GM10248 (cell line): ENCODE measurements around the gene KIRREL3.

ENCODE experiments used
- CTCF ChIA-PET: fragments of 300-600 bp; sonication (Branson Sonifier 250); formaldehyde crosslinking; extraction: SDS; loops from one replicate; lab custom pipeline; 2021; ENCODE audit warnings: antibody characterized with exemption; lab: Yijun Ruan, JAX
- POLR2A ChIA-PET: fragments of 350-650 bp; sonication (Branson Sonifier 250); formaldehyde crosslinking; extraction: SDS; loops from one replicate; lab custom pipeline; 2020; ENCODE audit warnings: antibody characterized with exemption; lab: Yijun Ruan, JAX
- DNase-seq: peaks from one replicate; pipeline ENCODE4 v3.0.0; 2012; ENCODE audit errors: extremely low spot score
- TF ChIP-seq, protein P1 (sequence below): IDR thresholded peaks from 2 replicates; pipeline ENCODE4 v1.5.1; 2012; ENCODE audit warnings: mild to moderate bottlenecking, low read depth; ENCODE audit errors: extremely low read depth, missing control alignments, control extremely low read depth

KIRREL3 gene

DNA sequence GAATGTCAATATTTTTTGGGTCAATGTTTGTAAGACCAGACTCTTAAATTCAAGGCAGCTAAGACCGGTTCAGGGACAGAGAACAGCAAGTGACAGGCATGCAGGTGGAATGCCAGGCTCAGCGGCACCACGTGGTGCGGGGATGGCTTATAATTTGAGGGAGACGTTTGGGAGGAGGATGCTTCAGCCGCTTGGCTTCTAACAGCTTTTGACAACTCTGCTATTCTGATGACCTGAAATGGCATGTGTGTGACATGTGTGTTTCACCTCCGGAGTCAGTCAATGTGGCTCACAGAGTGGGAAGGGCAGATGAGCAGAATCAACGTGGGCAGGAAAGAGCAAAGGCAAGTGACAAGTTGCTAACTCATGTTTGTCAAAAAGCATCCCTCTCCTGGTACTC is 228.3 kb downstream of the KIRREL3 start:
- CTCF ChIA-PET: no interaction called here
- DNase-seq: no peak
- POLR2A ChIA-PET: no interaction called here
- TF ChIP-seq, protein P1, sequence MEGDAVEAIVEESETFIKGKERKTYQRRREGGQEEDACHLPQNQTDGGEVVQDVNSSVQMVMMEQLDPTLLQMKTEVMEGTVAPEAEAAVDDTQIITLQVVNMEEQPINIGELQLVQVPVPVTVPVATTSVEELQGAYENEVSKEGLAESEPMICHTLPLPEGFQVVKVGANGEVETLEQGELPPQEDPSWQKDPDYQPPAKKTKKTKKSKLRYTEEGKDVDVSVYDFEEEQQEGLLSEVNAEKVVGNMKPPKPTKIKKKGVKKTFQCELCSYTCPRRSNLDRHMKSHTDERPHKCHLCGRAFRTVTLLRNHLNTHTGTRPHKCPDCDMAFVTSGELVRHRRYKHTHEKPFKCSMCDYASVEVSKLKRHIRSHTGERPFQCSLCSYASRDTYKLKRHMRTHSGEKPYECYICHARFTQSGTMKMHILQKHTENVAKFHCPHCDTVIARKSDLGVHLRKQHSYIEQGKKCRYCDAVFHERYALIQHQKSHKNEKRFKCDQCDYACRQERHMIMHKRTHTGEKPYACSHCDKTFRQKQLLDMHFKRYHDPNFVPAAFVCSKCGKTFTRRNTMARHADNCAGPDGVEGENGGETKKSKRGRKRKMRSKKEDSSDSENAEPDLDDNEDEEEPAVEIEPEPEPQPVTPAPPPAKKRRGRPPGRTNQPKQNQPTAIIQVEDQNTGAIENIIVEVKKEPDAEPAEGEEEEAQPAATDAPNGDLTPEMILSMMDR: no peak

DNA sequence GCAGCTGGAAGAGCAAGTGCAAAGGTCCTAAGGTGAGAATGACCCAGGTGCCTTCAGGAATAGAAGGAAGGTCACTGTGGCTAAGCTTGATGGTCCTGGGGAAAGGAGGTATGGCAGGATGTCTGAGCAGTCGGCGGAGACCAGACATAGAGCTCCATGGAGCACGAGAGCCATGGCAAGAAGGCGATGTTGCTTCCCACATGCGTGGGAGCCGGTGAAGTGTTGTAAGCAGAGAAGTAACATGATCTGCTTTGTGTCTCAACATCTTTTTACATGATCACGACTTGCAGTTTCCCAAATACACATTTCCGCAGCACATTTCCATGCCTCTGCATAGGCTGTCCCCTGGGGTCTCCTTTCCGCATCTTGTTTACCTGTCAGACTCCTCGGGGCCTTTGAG is 231.9 kb downstream of the KIRREL3 start:
- CTCF ChIA-PET: no interaction called here
- POLR2A ChIA-PET: no interaction called here
- DNase-seq: no peak
- TF ChIP-seq, protein P1: no peak

DNA sequence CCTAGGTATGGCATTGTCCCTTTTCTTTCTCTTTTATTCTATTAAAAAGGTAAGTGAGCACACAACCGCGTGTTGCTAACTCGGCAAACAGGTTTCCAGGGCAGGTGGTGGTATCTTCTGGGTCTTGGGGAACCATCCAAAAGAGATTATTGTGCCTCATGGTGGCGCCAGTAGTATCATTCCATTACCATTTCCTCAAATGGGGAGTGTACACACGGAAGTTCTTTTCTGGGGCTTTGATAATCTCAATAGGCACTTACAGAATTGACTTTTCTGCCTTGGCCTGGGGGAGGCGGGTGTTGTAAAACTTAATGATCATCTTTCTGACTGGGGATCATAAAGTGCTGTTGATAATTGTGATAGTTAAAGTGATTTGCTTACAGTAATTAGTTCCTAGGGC is 234.1 kb downstream of the KIRREL3 start:
- TF ChIP-seq, protein P1: no peak
- no peak for DNase-seq
- POLR2A ChIA-PET: no interaction called here

DNA sequence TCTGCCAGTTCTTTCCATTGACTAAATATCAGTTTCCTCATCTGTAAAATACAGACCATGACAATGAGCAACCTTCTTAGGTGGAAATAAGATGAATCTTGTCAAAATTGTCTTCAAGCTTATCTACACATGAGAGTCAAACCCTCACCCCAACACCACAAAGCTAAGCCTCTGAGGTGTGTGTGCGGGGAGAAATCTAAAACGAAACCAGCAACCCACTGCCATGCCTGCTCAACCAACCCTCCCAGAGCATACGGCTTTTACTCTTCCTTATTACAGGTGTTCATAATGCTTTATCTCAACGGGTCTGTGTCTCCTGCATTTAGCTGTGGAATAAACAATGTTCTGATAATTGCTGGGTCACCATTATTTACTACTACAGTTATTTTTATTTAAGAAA is 235.4 kb downstream of the KIRREL3 start:
- DNase-seq: no peak
- ChIA-PET CTCF (interaction anchor here (1.3 to 2.5 kb wide), 3 partner anchors 9 to 19 kb away, joined by 3 to 6 read pairs (median 4); no protein-coding TSS in a partner anchor), POLR2A (no interaction called here)
- TF ChIP-seq, protein P1: no peak

More for the DNA sequence above, 234.1 kb downstream of the KIRREL3 start:
- CTCF ChIA-PET: no interaction called here

DNA sequence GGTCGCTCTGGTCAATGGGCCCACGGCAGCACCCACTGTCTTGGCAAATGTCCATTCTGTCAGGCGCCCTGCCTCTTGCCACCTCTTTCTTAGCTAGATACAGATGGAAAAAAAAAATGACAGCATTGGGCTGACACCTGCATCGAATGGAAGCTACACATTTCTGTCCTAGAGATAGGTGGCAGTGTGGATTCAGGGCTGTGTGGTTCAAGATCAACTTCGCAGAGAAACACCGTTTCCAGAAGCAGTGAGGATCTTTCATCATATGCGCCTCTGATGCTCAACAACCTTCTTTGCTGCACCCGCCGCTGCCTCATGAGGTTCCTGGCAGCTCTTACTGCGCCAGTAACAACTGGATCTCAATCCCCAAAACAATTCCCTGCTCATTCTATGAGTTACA is 236.3 kb downstream of the KIRREL3 start:
- ChIA-PET POLR2A (no interaction called here), CTCF (interaction anchor here (1.4 to 2.5 kb wide), 2 partner anchors 10 to 18 kb away, joined by 4 to 6 read pairs; no protein-coding TSS in a partner anchor)
- no peak for DNase-seq
- TF ChIP-seq, protein P1: no peak

DNA sequence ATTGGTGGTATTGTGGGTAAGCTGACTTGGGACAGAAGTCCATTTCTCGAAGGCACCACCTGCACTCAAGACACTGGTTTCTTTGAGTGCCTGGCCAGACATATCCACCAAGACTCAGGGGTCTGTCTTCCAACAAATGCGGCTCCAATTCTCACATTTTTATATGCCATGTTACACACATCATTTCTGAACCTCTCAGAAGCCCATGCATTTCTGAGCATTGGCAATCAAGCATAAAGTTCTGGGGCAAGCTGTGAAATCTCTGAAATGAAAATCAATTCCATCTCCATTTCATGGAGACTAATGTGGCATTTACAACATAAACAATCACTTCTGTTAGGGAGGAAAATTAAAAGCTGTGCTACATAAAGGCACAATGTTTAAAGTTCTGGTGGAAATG is 243.7 kb downstream of the KIRREL3 start:
- DNase-seq: no peak
- TF ChIP-seq, protein P1: no peak
- ChIA-PET POLR2A (no interaction called here), CTCF (interaction anchor here (1.9 kb wide), 1 partner anchor 40 kb away, joined by 6 read pairs; no protein-coding TSS in a partner anchor)
